ENCODE data around the gene PCSK4.
"Not testable (repeated sequence)": the region's sequence is repeated elsewhere in the genome, so short reads cannot be mapped to it uniquely, and the experiment has no call there.

Gene PCSK4

GRCh38 chr19:1441022-1441426 lies 49.1 kb downstream of the PCSK4 start:
- H3K27ac ChIP-seq (ENCODE audit: low read depth, low read length): no peak overlapping the region
- peaks cover 18% of the 10 kb centered on the region; the same call in 1 of the 2 replicates for H4K20me1 ChIP-seq (ENCODE audit: low read depth, low read length)
- no peaks in the 10 kb centered on the region for H3K27me3 ChIP-seq (ENCODE audit: low read length)
- H3K9ac ChIP-seq (ENCODE audit: low read length): no peak overlapping the region
- TF ChIP-seq EZH2phosphoT487 (conservative IDR thresholded peaks at IDR 0.05; ENCODE audit: low read length) (no peak), CTCF (IDR thresholded peaks at IDR 0.05; ENCODE audit: insufficient read depth, low read length, poor library complexity, severe bottlenecking) (no peak)
- no peak overlapping the region for H2AFZ ChIP-seq (ENCODE audit: low read depth, low read length, severe bottlenecking)
- H3K4me3 ChIP-seq (ENCODE audit: insufficient read depth, low read length, poor library complexity, severe bottlenecking): no peak overlapping the region
- peaks cover 31% of the 10 kb centered on the region for H3K79me2 ChIP-seq (ENCODE audit: insufficient read depth, low read length)
- H3F3A ChIP-seq (ENCODE audit: insufficient read depth): peaks cover 58% of the 10 kb centered on the region
- H3K36me3 ChIP-seq (ENCODE audit: low read length): peaks cover 16% of the 10 kb centered on the region
- H3K9me2 ChIP-seq (replicated peaks; ENCODE audit: insufficient read depth, low read length): no peaks in the 10 kb centered on the region
- no peaks in the 10 kb centered on the region for H3K9me3 ChIP-seq (ENCODE audit: insufficient read depth, low read length)
- no peak overlapping the region for H3K4me2 ChIP-seq (ENCODE audit: low read depth, low read length, poor library complexity, severe bottlenecking)

GRCh38 chr19:1440418-1440801 lies 49.7 kb downstream of the PCSK4 start:
- Histone ChIP-seq H4K20me1 (ENCODE audit: low read depth, low read length) (peaks cover 18% of the 10 kb centered on the region; the same call in 1 of the 2 replicates), H3F3A (ENCODE audit: insufficient read depth) (peaks cover 60% of the 10 kb centered on the region), H3K9ac (ENCODE audit: low read length) (no peak overlapping the region), H3K4me3 (ENCODE audit: insufficient read depth, low read length, poor library complexity, severe bottlenecking) (no peak overlapping the region), H3K9me3 (ENCODE audit: insufficient read depth, low read length) (no peaks in the 10 kb centered on the region), H3K79me2 (ENCODE audit: insufficient read depth, low read length) (peaks cover 31% of the 10 kb centered on the region), H3K9me2 (replicated peaks; ENCODE audit: insufficient read depth, low read length) (no peaks in the 10 kb centered on the region), H2AFZ (ENCODE audit: low read depth, low read length, severe bottlenecking) (no peak overlapping the region), H3K36me3 (ENCODE audit: low read length) (peaks cover 16% of the 10 kb centered on the region), H3K27ac (ENCODE audit: low read depth, low read length) (no peak overlapping the region), H3K4me2 (ENCODE audit: low read depth, low read length, poor library complexity, severe bottlenecking) (no peak overlapping the region), H3K27me3 (ENCODE audit: low read length) (no peaks in the 10 kb centered on the region)
- TF ChIP-seq CTCF (IDR thresholded peaks at IDR 0.05; ENCODE audit: insufficient read depth, low read length, poor library complexity, severe bottlenecking): no peak
- TF ChIP-seq EZH2phosphoT487 (conservative IDR thresholded peaks at IDR 0.05; ENCODE audit: low read length): no peak

GRCh38 chr19:1439525-1440417 lies 50.4 kb downstream of the PCSK4 start:
- H3F3A ChIP-seq (ENCODE audit: insufficient read depth): peaks cover 66% of the 10 kb centered on the region
- H3K27me3 ChIP-seq (ENCODE audit: low read length); H2AFZ ChIP-seq (ENCODE audit: low read depth, low read length, severe bottlenecking); H3K9me3 ChIP-seq (ENCODE audit: insufficient read depth, low read length); H3K9me2 ChIP-seq (replicated peaks; ENCODE audit: insufficient read depth, low read length): not testable (repeated sequence)
- peak overlapping the region; percentile 67 for H3K4me2 ChIP-seq (ENCODE audit: low read depth, low read length, poor library complexity, severe bottlenecking)
- H3K27ac ChIP-seq (ENCODE audit: low read depth, low read length): peak overlapping the region; percentile 78
- peaks cover 18% of the 10 kb centered on the region; the same call in 1 of the 2 replicates for H4K20me1 ChIP-seq (ENCODE audit: low read depth, low read length)
- H3K36me3 ChIP-seq (ENCODE audit: low read length): peaks cover 19% of the 10 kb centered on the region
- peak overlapping the region; percentile 99 for H3K9ac ChIP-seq (ENCODE audit: low read length)
- peaks cover 31% of the 10 kb centered on the region for H3K79me2 ChIP-seq (ENCODE audit: insufficient read depth, low read length)
- peak overlapping the region; percentile 99 for H3K4me3 ChIP-seq (ENCODE audit: insufficient read depth, low read length, poor library complexity, severe bottlenecking)

GRCh38 chr19:1438933-1439354 lies 51.2 kb downstream of the PCSK4 start:
- peaks cover 18% of the 10 kb centered on the region; the same call in 1 of the 2 replicates for H4K20me1 ChIP-seq (ENCODE audit: low read depth, low read length)
- H3F3A ChIP-seq (ENCODE audit: insufficient read depth): peaks cover 61% of the 10 kb centered on the region

More at GRCh38 chr19:1438933-1439354, 51.2 kb downstream of the PCSK4 start:
- peaks cover 31% of the 10 kb centered on the region for H3K79me2 ChIP-seq (ENCODE audit: insufficient read depth, low read length)
- peaks cover 19% of the 10 kb centered on the region for H3K36me3 ChIP-seq (ENCODE audit: low read length)
- peak overlapping the region; percentile 78 for H3K27ac ChIP-seq (ENCODE audit: low read depth, low read length)
- TF ChIP-seq CTCF (IDR thresholded peaks at IDR 0.05; ENCODE audit: insufficient read depth, low read length, poor library complexity, severe bottlenecking) (no peak), EZH2phosphoT487 (conservative IDR thresholded peaks at IDR 0.05; ENCODE audit: low read length) (no peak)
- peak overlapping the region; percentile 67 for H3K4me2 ChIP-seq (ENCODE audit: low read depth, low read length, poor library complexity, severe bottlenecking)
- peak overlapping the region; percentile 99 for H3K4me3 ChIP-seq (ENCODE audit: insufficient read depth, low read length, poor library complexity, severe bottlenecking)
- no peaks in the 10 kb centered on the region for H3K9me2 ChIP-seq (replicated peaks; ENCODE audit: insufficient read depth, low read length)
- H3K9me3 ChIP-seq (ENCODE audit: insufficient read depth, low read length): no peaks in the 10 kb centered on the region
- H2AFZ ChIP-seq (ENCODE audit: low read depth, low read length, severe bottlenecking): no peak overlapping the region
- no peaks in the 10 kb centered on the region for H3K27me3 ChIP-seq (ENCODE audit: low read length)
- peak overlapping the region; percentile 99 for H3K9ac ChIP-seq (ENCODE audit: low read length)

All from SU-DHL-6 (cell line).